GM23338 (cell line): Measurements from ENCODE around the gene SMYD1. TPM values are rescaled to one million over a fixed set of nuclear protein-coding genes. Genes with fewer than 3 reads are reported as not detected.

ENCODE experiments used
- ATAC-seq: fragments of 200-7000 bp; cut with Tn5 transposase; 3 replicates; pipeline ENCODE4 v1.9.1; 2020
- DNase-seq: peaks from one replicate; pipeline ENCODE4 v3.0.0-alpha.2; 2015; ENCODE audit warnings: low spot score
- H2AFZ ChIP-seq: fragments of 200-600 bp; sonication (generic); 2 replicates; pipeline ENCODE4 v1.8.0; 2016; ENCODE audit warnings: antibody characterized with exemption, mild to moderate bottlenecking, moderate library complexity
- H3F3A ChIP-seq: fragments of 200-600 bp; sonication (generic); replicated peaks from 2 replicates; pipeline ENCODE4 v1.8.0; 2017; ENCODE audit warnings: antibody characterized with exemption, mixed run types, low read depth
- H3K27ac ChIP-seq: fragments of 200-600 bp; sonication (generic); 2 replicates; pipeline ENCODE4 v1.6.1; 2016; ENCODE audit warnings: low read depth
- H3K27me3 ChIP-seq: fragments of 200-600 bp; sonication (generic); 2 replicates; pipeline ENCODE4 v1.8.0; 2016; ENCODE audit warnings: mild to moderate bottlenecking, mixed run types, moderate library complexity; ENCODE audit not compliant: insufficient read depth
- H3K36me3 ChIP-seq: fragments of 200-600 bp; sonication (generic); 2 replicates; pipeline ENCODE4 v1.8.0; 2016; ENCODE audit warnings: mild to moderate bottlenecking; ENCODE audit not compliant: insufficient read depth
- H3K4me1 ChIP-seq: fragments of 200-600 bp; sonication (generic); 2 replicates; pipeline ENCODE4 v1.8.0; 2016; ENCODE audit warnings: mild to moderate bottlenecking, moderate library complexity; ENCODE audit not compliant: insufficient read depth
- H3K4me2 ChIP-seq: fragments of 200-600 bp; sonication (generic); 2 replicates; pipeline ENCODE4 v1.7.1; 2017; ENCODE audit warnings: mixed run types
- H3K4me3 ChIP-seq: fragments of 200-600 bp; sonication (generic); 2 replicates; pipeline ENCODE4 v1.6.1; 2016; ENCODE audit warnings: mixed run types
- H3K79me2 ChIP-seq: fragments of 200-600 bp; sonication (generic); replicated peaks from 2 replicates; pipeline ENCODE4 v1.8.0; 2017; ENCODE audit warnings: mild to moderate bottlenecking; ENCODE audit not compliant: insufficient read depth
- H3K9me2 ChIP-seq: fragments of 200-600 bp; sonication (generic); 2 replicates; pipeline ENCODE4 v1.8.0; 2017; ENCODE audit not compliant: insufficient read depth
- H4K20me1 ChIP-seq: fragments of 200-600 bp; sonication (generic); replicated peaks from 2 replicates; pipeline ENCODE4 v1.8.0; 2017; ENCODE audit warnings: mild to moderate bottlenecking; ENCODE audit not compliant: insufficient read depth
- H3K27ac Mint-ChIP-seq: 2 replicates; pipeline ENCODE4 v1.8.0; 2020; ENCODE audit warnings: inconsistent platforms, mild to moderate bottlenecking, moderate library complexity, mixed read lengths
- H3K27me3 Mint-ChIP-seq: 3 replicates; pipeline ENCODE4 v1.8.0; 2022; ENCODE audit warnings: low read depth, mild to moderate bottlenecking, moderate library complexity, mixed read lengths, inconsistent platforms; ENCODE audit not compliant: insufficient read depth, poor library complexity
- H3K36me3 Mint-ChIP-seq: 3 replicates; pipeline ENCODE4 v1.8.0; 2021; ENCODE audit warnings: low read depth, mild to moderate bottlenecking, inconsistent platforms, moderate library complexity, mixed read lengths
- H3K4me1 Mint-ChIP-seq: 3 replicates; pipeline ENCODE4 v1.8.0; 2020; ENCODE audit warnings: mild to moderate bottlenecking, inconsistent platforms, mixed read lengths
- H3K4me3 Mint-ChIP-seq: 3 replicates; pipeline ENCODE4 v1.8.0; 2021; ENCODE audit warnings: moderate library complexity, mild to moderate bottlenecking, inconsistent platforms, mixed read lengths
- H3K9me3 Mint-ChIP-seq: 3 replicates; pipeline ENCODE4 v1.8.0; 2020; ENCODE audit warnings: moderate library complexity, mild to moderate bottlenecking, inconsistent platforms, mixed read lengths
- CREB1 ChIP-seq: fragments of 250-450 bp; sonication (Bioruptor Pico); IDR thresholded peaks from 2 replicates; pipeline ENCODE4 v1.5.0; 2020; ENCODE audit warnings: low read depth, mild to moderate bottlenecking, moderate library complexity
- EZH2 ChIP-seq: fragments of 200-600 bp; sonication (generic); IDR thresholded peaks from one replicate; pipeline ENCODE4 v1.8.0; 2017; ENCODE audit warnings: antibody characterized with exemption, mild to moderate bottlenecking, low read depth; ENCODE audit not compliant: unreplicated experiment
- EZH2phosphoT487 ChIP-seq: fragments of 200-600 bp; sonication (generic); IDR thresholded peaks from one replicate; pipeline ENCODE4 v1.8.1; 2018; ENCODE audit warnings: antibody characterized with exemption; ENCODE audit not compliant: unreplicated experiment
- JUNB ChIP-seq: IDR thresholded peaks from one replicate; pipeline ENCODE4 v1.6.1; 2016; ENCODE audit warnings: antibody characterized with exemption; ENCODE audit not compliant: unreplicated experiment
- NANOG ChIP-seq: IDR thresholded peaks from 2 replicates; pipeline ENCODE4 v1.6.1; 2016; ENCODE audit warnings: antibody characterized with exemption, borderline replicate concordance
- POLR2AphosphoS5 ChIP-seq: IDR thresholded peaks from 2 replicates; pipeline ENCODE4 v1.6.1; 2016; ENCODE audit warnings: antibody characterized with exemption, low read depth
- STAT1 ChIP-seq: IDR thresholded peaks from one replicate; pipeline ENCODE4 v1.6.1; 2016; ENCODE audit warnings: antibody characterized with exemption; ENCODE audit not compliant: unreplicated experiment
- ZNF114 ChIP-seq: fragments of 250-450 bp; sonication (Bioruptor Pico); IDR thresholded peaks from 2 replicates; pipeline ENCODE4 v1.5.0; 2020; ENCODE audit warnings: mild to moderate bottlenecking, moderate library complexity
- ZNF331 ChIP-seq: fragments of 250-450 bp; sonication (Bioruptor Pico); IDR thresholded peaks from 2 replicates; pipeline ENCODE4 v1.5.0; 2020; ENCODE audit warnings: low read depth, mild to moderate bottlenecking, moderate library complexity
- ZNF462 ChIP-seq: fragments of 250-450 bp; sonication (Bioruptor Pico); IDR thresholded peaks from 2 replicates; pipeline ENCODE4 v1.5.0; 2020; ENCODE audit warnings: mild to moderate bottlenecking, moderate library complexity
- polyA plus RNA-seq: library from polyadenylated mRNA; unstranded; fragments of >200 nt; fragmentation: Nextera tagmentation; extraction: Ambion mirVana; gene quantifications from 2 replicates; pipeline ENCODE4 v1.2.1, GENCODE V29; 2016
- total RNA-seq: library from RNA; depleted of rRNA; stranded (reverse); fragments of >200 nt; shearing (Covaris generic); gene quantifications from 2 replicates; pipeline ENCODE4 v1.2.3, GENCODE V29; 2014
- TF ChIP-seq, protein P1 (sequence below): IDR thresholded peaks from 2 replicates; pipeline ENCODE4 v1.6.1; 2016; ENCODE audit warnings: antibody characterized with exemption
- TF ChIP-seq, protein P2 (sequence below): IDR thresholded peaks from one replicate; pipeline ENCODE4 v1.6.1; 2018; ENCODE audit warnings: antibody characterized with exemption; ENCODE audit not compliant: unreplicated experiment
- TF ChIP-seq, protein P3 (sequence below), 2 experiments: fragments of 200-600 bp in 1 of 2; sonication (generic) in 1 of 2; conservative IDR thresholded peaks; 2 replicates each; pipeline versions ENCODE4 v1.5.1 to v1.6.1; 2016 to 2017; ENCODE audit warnings: antibody characterized with exemption in 2 of 2, low read depth in 2 of 2, mild to moderate bottlenecking in 2 of 2, moderate library complexity in 1 of 2

SMYD1 gene
- total and polyA plus RNA-seq, 2 experiments from 2014 or later = 0.07 TPM; not detected in 1

DNA sequence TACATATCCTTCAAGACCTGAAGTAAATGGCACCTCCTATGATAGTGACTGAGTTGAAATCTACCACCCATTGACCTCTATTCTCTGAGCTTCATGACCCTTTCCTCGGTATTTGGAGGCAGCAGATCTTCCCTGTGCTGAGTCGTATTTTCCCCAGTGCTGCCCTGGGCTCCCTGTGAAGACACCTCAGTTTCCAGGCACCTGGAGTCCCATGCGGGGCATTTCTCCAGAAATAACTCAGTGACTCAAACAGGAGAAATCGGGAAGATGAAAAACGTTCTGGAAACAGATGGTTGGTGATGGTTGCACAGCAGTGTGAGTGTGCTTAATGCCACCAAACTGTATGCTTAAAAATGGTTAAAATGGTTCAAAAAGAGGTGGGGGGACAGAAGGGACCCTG lies 18.0 kb downstream of the SMYD1 start:
- no peaks in the 10 kb centered on the region for H3K36me3 Mint-ChIP-seq
- no peak overlapping the region for H3K4me3 Mint-ChIP-seq
- no peaks in the 10 kb centered on the region for H3K27me3 Mint-ChIP-seq
- H3K27ac ChIP-seq = no peak overlapping the region
- TF ChIP-seq EZH2 (no peak), POLR2AphosphoS5 (no peak), CREB1 (no peak), JUNB (no peak), ZNF331 (CRISPR knock-in tag) (no peak), ZNF114 (CRISPR knock-in tag) (no peak), ZNF462 (CRISPR knock-in tag) (no peak), STAT1 (no peak), NANOG (no peak), EZH2phosphoT487 (no peak)
- TF ChIP-seq, protein P1, sequence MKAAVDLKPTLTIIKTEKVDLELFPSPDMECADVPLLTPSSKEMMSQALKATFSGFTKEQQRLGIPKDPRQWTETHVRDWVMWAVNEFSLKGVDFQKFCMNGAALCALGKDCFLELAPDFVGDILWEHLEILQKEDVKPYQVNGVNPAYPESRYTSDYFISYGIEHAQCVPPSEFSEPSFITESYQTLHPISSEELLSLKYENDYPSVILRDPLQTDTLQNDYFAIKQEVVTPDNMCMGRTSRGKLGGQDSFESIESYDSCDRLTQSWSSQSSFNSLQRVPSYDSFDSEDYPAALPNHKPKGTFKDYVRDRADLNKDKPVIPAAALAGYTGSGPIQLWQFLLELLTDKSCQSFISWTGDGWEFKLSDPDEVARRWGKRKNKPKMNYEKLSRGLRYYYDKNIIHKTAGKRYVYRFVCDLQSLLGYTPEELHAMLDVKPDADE = no peak
- TF ChIP-seq, protein P2, sequence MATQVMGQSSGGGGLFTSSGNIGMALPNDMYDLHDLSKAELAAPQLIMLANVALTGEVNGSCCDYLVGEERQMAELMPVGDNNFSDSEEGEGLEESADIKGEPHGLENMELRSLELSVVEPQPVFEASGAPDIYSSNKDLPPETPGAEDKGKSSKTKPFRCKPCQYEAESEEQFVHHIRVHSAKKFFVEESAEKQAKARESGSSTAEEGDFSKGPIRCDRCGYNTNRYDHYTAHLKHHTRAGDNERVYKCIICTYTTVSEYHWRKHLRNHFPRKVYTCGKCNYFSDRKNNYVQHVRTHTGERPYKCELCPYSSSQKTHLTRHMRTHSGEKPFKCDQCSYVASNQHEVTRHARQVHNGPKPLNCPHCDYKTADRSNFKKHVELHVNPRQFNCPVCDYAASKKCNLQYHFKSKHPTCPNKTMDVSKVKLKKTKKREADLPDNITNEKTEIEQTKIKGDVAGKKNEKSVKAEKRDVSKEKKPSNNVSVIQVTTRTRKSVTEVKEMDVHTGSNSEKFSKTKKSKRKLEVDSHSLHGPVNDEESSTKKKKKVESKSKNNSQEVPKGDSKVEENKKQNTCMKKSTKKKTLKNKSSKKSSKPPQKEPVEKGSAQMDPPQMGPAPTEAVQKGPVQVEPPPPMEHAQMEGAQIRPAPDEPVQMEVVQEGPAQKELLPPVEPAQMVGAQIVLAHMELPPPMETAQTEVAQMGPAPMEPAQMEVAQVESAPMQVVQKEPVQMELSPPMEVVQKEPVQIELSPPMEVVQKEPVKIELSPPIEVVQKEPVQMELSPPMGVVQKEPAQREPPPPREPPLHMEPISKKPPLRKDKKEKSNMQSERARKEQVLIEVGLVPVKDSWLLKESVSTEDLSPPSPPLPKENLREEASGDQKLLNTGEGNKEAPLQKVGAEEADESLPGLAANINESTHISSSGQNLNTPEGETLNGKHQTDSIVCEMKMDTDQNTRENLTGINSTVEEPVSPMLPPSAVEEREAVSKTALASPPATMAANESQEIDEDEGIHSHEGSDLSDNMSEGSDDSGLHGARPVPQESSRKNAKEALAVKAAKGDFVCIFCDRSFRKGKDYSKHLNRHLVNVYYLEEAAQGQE = no peak
- TF ChIP-seq, protein P3, sequence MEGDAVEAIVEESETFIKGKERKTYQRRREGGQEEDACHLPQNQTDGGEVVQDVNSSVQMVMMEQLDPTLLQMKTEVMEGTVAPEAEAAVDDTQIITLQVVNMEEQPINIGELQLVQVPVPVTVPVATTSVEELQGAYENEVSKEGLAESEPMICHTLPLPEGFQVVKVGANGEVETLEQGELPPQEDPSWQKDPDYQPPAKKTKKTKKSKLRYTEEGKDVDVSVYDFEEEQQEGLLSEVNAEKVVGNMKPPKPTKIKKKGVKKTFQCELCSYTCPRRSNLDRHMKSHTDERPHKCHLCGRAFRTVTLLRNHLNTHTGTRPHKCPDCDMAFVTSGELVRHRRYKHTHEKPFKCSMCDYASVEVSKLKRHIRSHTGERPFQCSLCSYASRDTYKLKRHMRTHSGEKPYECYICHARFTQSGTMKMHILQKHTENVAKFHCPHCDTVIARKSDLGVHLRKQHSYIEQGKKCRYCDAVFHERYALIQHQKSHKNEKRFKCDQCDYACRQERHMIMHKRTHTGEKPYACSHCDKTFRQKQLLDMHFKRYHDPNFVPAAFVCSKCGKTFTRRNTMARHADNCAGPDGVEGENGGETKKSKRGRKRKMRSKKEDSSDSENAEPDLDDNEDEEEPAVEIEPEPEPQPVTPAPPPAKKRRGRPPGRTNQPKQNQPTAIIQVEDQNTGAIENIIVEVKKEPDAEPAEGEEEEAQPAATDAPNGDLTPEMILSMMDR (conservative IDR thresholded peaks at IDR 0.05; ENCODE audit: low read depth in 2 of 2) = no peak
- H4K20me1 ChIP-seq = no peaks in the 10 kb centered on the region
- no peaks in the 10 kb centered on the region for H3K27me3 ChIP-seq
- DNase-seq (no peak), ATAC-seq (no peak)
- H3K79me2 ChIP-seq = no peaks in the 10 kb centered on the region
- no peaks in the 10 kb centered on the region for H3F3A ChIP-seq
- no peaks in the 10 kb centered on the region; the same call in 2 of the 3 replicates for H3K9me3 Mint-ChIP-seq
- no peaks in the 10 kb centered on the region for H3K9me2 ChIP-seq
- H3K4me1 ChIP-seq = 0 out of 2 replicates have a peak, but pooled peaks cover 9% of the 10 kb centered on the region
- no peak overlapping the region; the same call in 1 of the 2 replicates for H2AFZ ChIP-seq
- no peak overlapping the region for H3K4me3 ChIP-seq
- no peak overlapping the region for H3K27ac Mint-ChIP-seq
- H3K4me1 Mint-ChIP-seq = peaks cover 14% of the 10 kb centered on the region
- no peak overlapping the region for H3K4me2 ChIP-seq
- H3K36me3 ChIP-seq = no peaks in the 10 kb centered on the region
